Measurements from ENCODE around the gene GTPBP2. TPM values are rescaled to one million over a fixed set of nuclear protein-coding genes. Genes with fewer than 3 reads are reported as not detected.
A peak's percentile ranks its signal among the peaks of the same experiment; 100 is the strongest.
"Not testable (repeated sequence)": the region's sequence is repeated elsewhere in the genome, so short reads cannot be mapped to it uniquely, and the experiment has no call there.

The GTPBP2 gene
- total RNA-seq, 1 donor from 2014 or later, result 68.1 TPM

- DNase-seq (ENCODE audit: extremely low read depth, low read depth, low spot score), result no peak
Observed at GRCh38 chr6:43658161-43658560, 29.1 kb upstream of the GTPBP2 start.

GRCh38 chr6:43657221-43657802, 28.2 kb upstream of the GTPBP2 start:
- no peak for DNase-seq (ENCODE audit: extremely low read depth, low read depth, low spot score)

- DNase-seq (ENCODE audit: extremely low read depth, low read depth, low spot score), result not testable (repeated sequence)
Observed at GRCh38 chr6:43652822-43653221, 23.8 kb upstream of the GTPBP2 start.

- DNase-seq (ENCODE audit: extremely low read depth, low read depth, low spot score), result no peak
Observed at GRCh38 chr6:43648248-43648647, 19.2 kb upstream of the GTPBP2 start.

- no peak for DNase-seq (ENCODE audit: extremely low read depth, low read depth, low spot score)
Observed at GRCh38 chr6:43647613-43648012, 18.5 kb upstream of the GTPBP2 start.

GRCh38 chr6:43645613-43645964, 16.5 kb upstream of the GTPBP2 start:
- no peak for DNase-seq (ENCODE audit: extremely low read depth, low read depth, low spot score)

GRCh38 chr6:43644940-43645612, 16.0 kb upstream of the GTPBP2 start, which contains the start of gene RSPH9:
Gene RSPH9 (plus strand): TSS chr6:43645036. CDS start chr6:43645099, 63 bp downstream.
- no peak for DNase-seq (ENCODE audit: extremely low read depth, low read depth, low spot score)

GRCh38 chr6:43639984-43640800, 11.1 kb upstream of the GTPBP2 start:
- no peak for DNase-seq (ENCODE audit: extremely low read depth, low read depth, low spot score)

- no peak for DNase-seq (ENCODE audit: extremely low read depth, low read depth, low spot score)
Observed at GRCh38 chr6:43636308-43636659, 7.2 kb upstream of the GTPBP2 start.

GRCh38 chr6:43635387-43636307, 6.6 kb upstream of the GTPBP2 start, which contains the start of gene MAD2L1BP:
Gene MAD2L1BP (plus strand): TSS chr6:43635840. CDS start chr6:43635876, 36 bp downstream.
- no peak for DNase-seq (ENCODE audit: extremely low read depth, low read depth, low spot score)

- DNase-seq (ENCODE audit: extremely low read depth, low read depth, low spot score), result no peak
Observed at GRCh38 chr6:43634702-43635303, 5.7 kb upstream of the GTPBP2 start.

- DNase-seq (ENCODE audit: extremely low read depth, low read depth, low spot score), result not testable (repeated sequence)
Observed at GRCh38 chr6:43633002-43633401, 3.9 kb upstream of the GTPBP2 start.

GRCh38 chr6:43630980-43631619, 2.0 kb upstream of the GTPBP2 start:
- no peak for DNase-seq (ENCODE audit: extremely low read depth, low read depth, low spot score)

- peak; percentile 89 for DNase-seq (ENCODE audit: extremely low read depth, low read depth, low spot score)
Observed at GRCh38 chr6:43629505-43630300, 639 bp upstream of the GTPBP2 start.

GRCh38 chr6:43628393-43629103, 516 bp downstream of the GTPBP2 start:
- no peak for DNase-seq (ENCODE audit: extremely low read depth, low read depth, low spot score)

GRCh38 chr6:43627008-43627825, 1.8 kb downstream of the GTPBP2 start:
- peak; percentile 91 for DNase-seq (ENCODE audit: extremely low read depth, low read depth, low spot score)

- no peak for DNase-seq (ENCODE audit: extremely low read depth, low read depth, low spot score)
Observed at GRCh38 chr6:43625393-43625992, 3.6 kb downstream of the GTPBP2 start.

Data from glomerular endothelial cell (primary cell).